IgD-negative memory B cell (primary cell): ENCODE results near the gene MAD1L1. TPM values are rescaled to one million over a fixed set of nuclear protein-coding genes. Genes with fewer than 3 reads are reported as not detected.

Experiments used
- H3K27ac Mint-ChIP-seq, 3 donors: one replicate each; pipeline ENCODE4 v1.8.0; 2020 to 2022; ENCODE audit warnings: mild to moderate bottlenecking in 3 of 3, mixed read lengths in 3 of 3, moderate library complexity in 1 of 3
- H3K27me3 Mint-ChIP-seq: one replicate; pipeline ENCODE4 v1.8.0; 2021; ENCODE audit warnings: mixed read lengths
- H3K36me3 Mint-ChIP-seq: one replicate; pipeline ENCODE4 v1.8.0; 2020; ENCODE audit warnings: mild to moderate bottlenecking, mixed read lengths
- H3K4me1 Mint-ChIP-seq, 3 donors: one replicate each; pipeline ENCODE4 v1.8.0; 2020 to 2022; ENCODE audit warnings: mixed read lengths in 3 of 3, mild to moderate bottlenecking in 1 of 3
- H3K4me3 Mint-ChIP-seq, 4 donors: one replicate each; pipeline ENCODE4 v1.8.0; 2020 to 2022; ENCODE audit warnings: mild to moderate bottlenecking in 4 of 4, mixed read lengths in 4 of 4, moderate library complexity in 3 of 4
- H3K9me3 Mint-ChIP-seq, 3 donors: one replicate each; pipeline ENCODE4 v1.8.0; 2020 to 2021; ENCODE audit warnings: mixed read lengths in 3 of 3, mild to moderate bottlenecking in 1 of 3
- polyA plus RNA-seq: library from polyadenylated mRNA; unstranded; fragments of 300-500 nt; fragmentation: Illumina TruSeq; gene quantifications from one replicate; pipeline ENCODE4 v1.2.3, GENCODE V29; 2021

MAD1L1 gene
- polyA plus RNA-seq, 1 donor from 2014 or later, result 133 TPM

GRCh38 chr7:1923409-1924257 is 309.1 kb downstream of the MAD1L1 start:
- Mint-ChIP-seq H3K4me1 (peaks cover 28 to 62% (median 60%) of the 10 kb centered on the region in 3 donors), H3K4me3 (peak overlapping the region in 2 of 4 donors; percentile 49 to 56), H3K27me3 (peaks cover 4% of the 10 kb centered on the region), H3K36me3 (no peaks in the 10 kb centered on the region), H3K27ac (peak overlapping the region in 1 of 3 donors; percentile 79), H3K9me3 (no peaks in the 10 kb centered on the region)

- Mint-ChIP-seq H3K36me3 (no peaks in the 10 kb centered on the region), H3K9me3 (no peaks in the 10 kb centered on the region), H3K27ac (peak overlapping the region in 1 of 3 donors; percentile 83), H3K4me3 (peak overlapping the region in 1 of 4 donors; percentile 49), H3K4me1 (peaks cover 28 to 59% (median 58%) of the 10 kb centered on the region in 3 donors), H3K27me3 (peaks cover 3% of the 10 kb centered on the region)
Measured at GRCh38 chr7:1922870-1923236, 309.9 kb downstream of the MAD1L1 start.

GRCh38 chr7:1922071-1922869 is 310.5 kb downstream of the MAD1L1 start:
- H3K9me3 Mint-ChIP-seq, result no peaks in the 10 kb centered on the region
- H3K4me1 Mint-ChIP-seq, result peaks cover 26 to 55% (median 53%) of the 10 kb centered on the region in 3 donors
- peaks cover 3% of the 10 kb centered on the region for H3K27me3 Mint-ChIP-seq
- no peaks in the 10 kb centered on the region for H3K36me3 Mint-ChIP-seq
- peak overlapping the region in 2 of 3 donors; percentile 33 to 83 for H3K27ac Mint-ChIP-seq
- no peak overlapping the region for H3K4me3 Mint-ChIP-seq

GRCh38 chr7:1920881-1921280 is 311.9 kb downstream of the MAD1L1 start:
- Mint-ChIP-seq H3K27ac (peak overlapping the region in 2 of 3 donors; percentile 7 to 84), H3K4me1 (peaks cover 21 to 43% (median 40%) of the 10 kb centered on the region in 3 donors), H3K9me3 (no peaks in the 10 kb centered on the region), H3K36me3 (no peaks in the 10 kb centered on the region), H3K27me3 (peaks cover 3% of the 10 kb centered on the region), H3K4me3 (peak overlapping the region in 2 of 4 donors; percentile 57 to 92)

- Mint-ChIP-seq H3K36me3 (no peaks in the 10 kb centered on the region), H3K4me3 (peak overlapping the region; percentile 57 to 92 (median 77)), H3K9me3 (no peaks in the 10 kb centered on the region), H3K4me1 (peaks cover 17 to 38% (median 34%) of the 10 kb centered on the region in 3 donors), H3K27me3 (peaks cover 3% of the 10 kb centered on the region), H3K27ac (peak overlapping the region; percentile 7 to 84 (median 56))
Measured at GRCh38 chr7:1920266-1920681, 312.5 kb downstream of the MAD1L1 start.

- peaks cover 17 to 32% (median 29%) of the 10 kb centered on the region in 3 donors for H3K4me1 Mint-ChIP-seq
Measured at GRCh38 chr7:1919539-1920265, 313.0 kb downstream of the MAD1L1 start.

GRCh38 chr7:1918881-1919525 is 313.7 kb downstream of the MAD1L1 start:
- H3K4me1 Mint-ChIP-seq, result peaks cover 14 to 26% (median 23%) of the 10 kb centered on the region in 3 donors
- peaks cover 3% of the 10 kb centered on the region for H3K27me3 Mint-ChIP-seq
- no peaks in the 10 kb centered on the region for H3K36me3 Mint-ChIP-seq
- no peaks in the 10 kb centered on the region for H3K9me3 Mint-ChIP-seq
- H3K27ac Mint-ChIP-seq, result peak overlapping the region in 1 of 3 donors; percentile 92
- H3K4me3 Mint-ChIP-seq, result peak overlapping the region in 1 of 4 donors; percentile 88

More at GRCh38 chr7:1919539-1920265, 313.0 kb downstream of the MAD1L1 start:
- Mint-ChIP-seq H3K9me3 (no peaks in the 10 kb centered on the region), H3K27me3 (peaks cover 3% of the 10 kb centered on the region), H3K4me3 (peak overlapping the region; percentile 57 to 92 (median 77)), H3K27ac (peak overlapping the region in 2 of 3 donors; percentile 7 to 92), H3K36me3 (no peaks in the 10 kb centered on the region)

- Mint-ChIP-seq H3K27me3 (peaks cover 3% of the 10 kb centered on the region), H3K9me3 (no peaks in the 10 kb centered on the region), H3K4me3 (no peak overlapping the region), H3K36me3 (no peaks in the 10 kb centered on the region), H3K27ac (no peak overlapping the region), H3K4me1 (peaks cover 14 to 23% (median 19%) of the 10 kb centered on the region in 3 donors)
Measured at GRCh38 chr7:1918063-1918645, 314.6 kb downstream of the MAD1L1 start.

- Mint-ChIP-seq H3K4me3 (no peak overlapping the region), H3K27ac (no peak overlapping the region), H3K4me1 (peaks cover 14 to 23% (median 19%) of the 10 kb centered on the region in 3 donors), H3K9me3 (no peaks in the 10 kb centered on the region), H3K36me3 (peaks cover 1% of the 10 kb centered on the region), H3K27me3 (peaks cover 3% of the 10 kb centered on the region)
Measured at GRCh38 chr7:1917221-1918062, 315.3 kb downstream of the MAD1L1 start.

- Mint-ChIP-seq H3K27ac (no peak overlapping the region), H3K27me3 (peaks cover 3% of the 10 kb centered on the region), H3K36me3 (peaks cover 1% of the 10 kb centered on the region), H3K4me1 (peaks cover 12 to 20% (median 14%) of the 10 kb centered on the region in 3 donors), H3K4me3 (no peak overlapping the region), H3K9me3 (no peaks in the 10 kb centered on the region)
Measured at GRCh38 chr7:1916601-1916970, 316.2 kb downstream of the MAD1L1 start.

GRCh38 chr7:1915956-1916600 is 316.7 kb downstream of the MAD1L1 start:
- H3K9me3 Mint-ChIP-seq, result no peaks in the 10 kb centered on the region
- peaks cover 3% of the 10 kb centered on the region for H3K27me3 Mint-ChIP-seq
- H3K4me1 Mint-ChIP-seq, result peaks cover 10 to 20% (median 14%) of the 10 kb centered on the region in 3 donors
- peaks cover 1% of the 10 kb centered on the region for H3K36me3 Mint-ChIP-seq
- H3K4me3 Mint-ChIP-seq, result no peak overlapping the region
- no peak overlapping the region for H3K27ac Mint-ChIP-seq

- Mint-ChIP-seq H3K36me3 (peaks cover 1% of the 10 kb centered on the region), H3K27ac (no peak overlapping the region), H3K27me3 (peaks cover 3% of the 10 kb centered on the region), H3K4me1 (peaks cover 4 to 13% (median 9%) of the 10 kb centered on the region in 3 donors), H3K4me3 (no peak overlapping the region), H3K9me3 (no peaks in the 10 kb centered on the region)
Measured at GRCh38 chr7:1915326-1915725, 317.4 kb downstream of the MAD1L1 start.

GRCh38 chr7:1914743-1915142 is 318.0 kb downstream of the MAD1L1 start:
- Mint-ChIP-seq H3K27ac (no peak overlapping the region), H3K27me3 (no peaks in the 10 kb centered on the region), H3K36me3 (peaks cover 1% of the 10 kb centered on the region), H3K4me3 (no peak overlapping the region), H3K9me3 (no peaks in the 10 kb centered on the region), H3K4me1 (peaks cover 0 to 9% (median 5%) of the 10 kb centered on the region in 3 donors)
